ENCODE data around the gene MYBPH.
A peak's percentile ranks its signal among the peaks of the same experiment; 100 is the strongest.

- peak; percentile 86 for TF ChIP-seq CTCF (IDR thresholded peaks at IDR 0.05; ENCODE audit: borderline replicate concordance, extremely low read depth, low read length, poor library complexity, severe bottlenecking)
- TF ChIP-seq EZH2 (IDR thresholded peaks at IDR 0.05; ENCODE audit: borderline replicate concordance, low read depth, low read length, severe bottlenecking) = no peak
These were observed 40.9 kb upstream of the MYBPH start for GRCh38 chr1:203216274-203217138.

Measured in DND-41 (cell line).